GM12872 (cell line): Measurements from ENCODE around the gene CAPN1.

Source experiments
- TF ChIP-seq, protein P1 (sequence below): IDR thresholded peaks from 3 replicates; pipeline ENCODE4 v1.5.1; 2011; ENCODE audit warnings: low read depth, mild to moderate bottlenecking, low read length, moderate library complexity; ENCODE audit not compliant: insufficient read depth

CAPN1 gene

DNA sequence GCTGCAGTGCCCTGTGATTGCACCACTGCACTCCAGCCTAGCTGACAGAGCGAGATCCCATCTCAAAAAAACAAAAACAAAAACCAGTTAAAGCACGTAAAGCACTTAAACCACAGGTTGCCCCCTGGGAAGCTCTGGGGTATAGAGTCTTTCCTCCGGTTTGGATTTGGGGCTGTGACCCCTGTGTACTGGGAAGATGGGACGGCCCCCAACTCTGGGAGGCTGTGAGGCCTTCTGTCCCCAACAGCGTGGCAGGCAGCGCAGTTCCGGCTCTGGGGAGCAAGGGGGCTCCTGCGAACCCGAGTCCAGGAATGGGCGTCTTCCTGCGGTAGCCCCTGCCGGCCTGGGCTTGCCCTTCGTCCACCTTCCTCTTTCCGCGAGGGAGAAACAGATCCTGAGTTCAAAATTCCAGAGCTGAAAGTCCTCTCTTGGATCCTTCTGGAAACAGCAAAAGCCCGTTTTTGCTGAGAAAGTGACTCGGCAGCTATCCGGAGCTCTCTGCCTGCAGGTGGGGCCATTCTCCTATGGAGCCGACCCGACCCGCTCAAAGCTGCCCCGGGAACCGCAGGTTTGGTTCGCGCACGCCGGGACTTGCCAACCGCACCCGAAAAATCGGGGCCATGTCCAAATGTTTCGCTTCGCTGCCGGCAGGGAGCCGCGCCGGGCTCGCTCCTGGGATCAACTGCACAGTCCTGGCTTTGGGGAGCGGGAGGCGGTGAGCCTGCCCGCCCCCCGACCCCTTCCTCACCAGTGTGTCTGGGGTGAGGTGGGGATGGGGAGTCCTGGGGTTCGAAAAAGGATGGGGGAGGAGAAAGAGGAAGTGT lies 43.8 kb downstream of the CAPN1 start:
- TF ChIP-seq, protein P1, sequence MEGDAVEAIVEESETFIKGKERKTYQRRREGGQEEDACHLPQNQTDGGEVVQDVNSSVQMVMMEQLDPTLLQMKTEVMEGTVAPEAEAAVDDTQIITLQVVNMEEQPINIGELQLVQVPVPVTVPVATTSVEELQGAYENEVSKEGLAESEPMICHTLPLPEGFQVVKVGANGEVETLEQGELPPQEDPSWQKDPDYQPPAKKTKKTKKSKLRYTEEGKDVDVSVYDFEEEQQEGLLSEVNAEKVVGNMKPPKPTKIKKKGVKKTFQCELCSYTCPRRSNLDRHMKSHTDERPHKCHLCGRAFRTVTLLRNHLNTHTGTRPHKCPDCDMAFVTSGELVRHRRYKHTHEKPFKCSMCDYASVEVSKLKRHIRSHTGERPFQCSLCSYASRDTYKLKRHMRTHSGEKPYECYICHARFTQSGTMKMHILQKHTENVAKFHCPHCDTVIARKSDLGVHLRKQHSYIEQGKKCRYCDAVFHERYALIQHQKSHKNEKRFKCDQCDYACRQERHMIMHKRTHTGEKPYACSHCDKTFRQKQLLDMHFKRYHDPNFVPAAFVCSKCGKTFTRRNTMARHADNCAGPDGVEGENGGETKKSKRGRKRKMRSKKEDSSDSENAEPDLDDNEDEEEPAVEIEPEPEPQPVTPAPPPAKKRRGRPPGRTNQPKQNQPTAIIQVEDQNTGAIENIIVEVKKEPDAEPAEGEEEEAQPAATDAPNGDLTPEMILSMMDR = peak; percentile 60

GRCh38 chr11:65226103-65226442 lies 44.3 kb downstream of the CAPN1 start:
- TF ChIP-seq, protein P1 = no peak

GRCh38 chr11:65227879-65228278 lies 46.2 kb downstream of the CAPN1 start:
- TF ChIP-seq, protein P1 = no peak

- TF ChIP-seq, protein P1 = no peak
These were observed 54.7 kb downstream of the CAPN1 start for GRCh38 chr11:65236194-65237059.

- TF ChIP-seq, protein P1 = no peak
These were observed 59.4 kb downstream of the CAPN1 start for GRCh38 chr11:65241134-65241533.

DNA sequence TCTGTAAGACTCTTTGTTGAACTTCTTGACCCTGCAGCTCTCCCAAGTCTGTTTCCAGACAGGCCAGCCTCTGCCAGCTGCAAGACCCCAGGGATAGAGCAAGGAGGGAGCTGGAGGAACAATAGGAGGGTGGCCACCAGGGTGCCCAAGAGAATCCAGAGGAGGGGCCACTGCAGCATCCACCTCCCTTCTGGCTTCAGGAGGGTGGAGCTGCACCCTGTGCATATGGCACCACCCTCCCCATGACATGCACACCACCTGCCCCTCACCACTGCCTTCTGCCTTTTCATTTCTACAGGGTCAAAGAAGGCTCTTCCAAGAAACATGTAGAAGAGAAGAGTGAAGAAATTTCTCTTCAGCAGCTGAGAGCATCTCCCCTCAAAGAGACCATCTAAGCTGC lies 60.0 kb downstream of the CAPN1 start:
- TF ChIP-seq, protein P1 = no peak

- TF ChIP-seq, protein P1 = no peak
These were observed 60.7 kb downstream of the CAPN1 start for GRCh38 chr11:65242389-65242788.
